Skeletal muscle tissue (tissue), 4 donors: ENCODE measurements around the gene IL17C. TPM values are rescaled to one million over a fixed set of nuclear protein-coding genes. Genes with fewer than 3 reads are reported as not detected.

ENCODE experiments used
- H3K27ac ChIP-seq: one replicate; pipeline ENCODE4 v1.7.0; 2013; ENCODE audit warnings: mild to moderate bottlenecking, low read depth, low read length, inconsistent platforms
- H3K27me3 ChIP-seq, 3 donors: one replicate each; pipeline ENCODE4 v1.7.0; 2013; ENCODE audit warnings: low read length in 3 of 3; ENCODE audit not compliant: control insufficient read depth in 3 of 3, insufficient read depth in 3 of 3
- H3K36me3 ChIP-seq, 3 donors: one replicate each; pipeline ENCODE4 v1.7.0; 2013; ENCODE audit warnings: low read length in 3 of 3; ENCODE audit not compliant: control insufficient read depth in 3 of 3, insufficient read depth in 3 of 3
- H3K4me1 ChIP-seq, 3 donors: one replicate each; pipeline ENCODE4 v1.7.0; 2013; ENCODE audit warnings: low read length in 3 of 3, mild to moderate bottlenecking in 3 of 3; ENCODE audit not compliant: control insufficient read depth in 3 of 3, insufficient read depth in 3 of 3
- H3K4me3 ChIP-seq, 3 donors: one replicate each; pipeline ENCODE4 v1.7.0; 2013; ENCODE audit warnings: low read length in 3 of 3
- H3K9ac ChIP-seq, 3 donors: one replicate each; pipeline ENCODE4 v1.7.0; 2013; ENCODE audit warnings: low read length in 3 of 3, mild to moderate bottlenecking in 3 of 3, moderate library complexity in 2 of 3, low read depth in 1 of 3
- H3K9me3 ChIP-seq, 3 donors: one replicate each; pipeline ENCODE4 v1.7.0; 2013; ENCODE audit warnings: low read length in 3 of 3; ENCODE audit not compliant: control insufficient read depth in 3 of 3
- total RNA-seq: library from RNA; depleted of rRNA; stranded (reverse); fragments of >200 nt; gene quantifications from one replicate; pipeline ENCODE4 v1.2.3, GENCODE V29; 2014
- donor health status: Osteomylitis.

The IL17C gene
- total RNA-seq, 1 donor from 2014 or later: not detected

DNA sequence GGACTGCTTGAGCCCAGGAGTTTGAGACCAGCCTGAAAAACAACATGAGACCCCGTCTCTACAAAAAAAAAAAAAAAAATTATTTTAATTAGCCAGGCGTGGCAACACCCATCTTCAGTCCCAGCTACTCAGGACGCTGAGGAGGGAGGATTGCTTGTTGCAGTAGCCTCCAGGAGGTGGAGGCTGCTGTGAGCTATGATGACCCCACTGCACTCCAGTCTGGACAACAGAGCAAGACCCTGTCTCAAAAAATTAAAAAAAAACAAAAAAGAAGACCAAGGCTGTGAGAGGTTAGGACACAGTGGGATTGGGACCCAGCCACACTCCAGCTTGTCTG lies 49.3 kb downstream of the IL17C start:
- Histone ChIP-seq H3K27me3 (peaks cover 0 to 26% (median 16%) of the 10 kb centered on the region in 3 donors), H3K4me3 (no peak overlapping the region), H3K36me3 (no peaks in the 10 kb centered on the region), H3K27ac (peak overlapping the region; percentile 88), H3K9ac (peak overlapping the region in 1 of 3 donors; percentile 33), H3K4me1 (peaks cover 20 to 43% (median 33%) of the 10 kb centered on the region in 3 donors), H3K9me3 (no peaks in the 10 kb centered on the region)

DNA sequence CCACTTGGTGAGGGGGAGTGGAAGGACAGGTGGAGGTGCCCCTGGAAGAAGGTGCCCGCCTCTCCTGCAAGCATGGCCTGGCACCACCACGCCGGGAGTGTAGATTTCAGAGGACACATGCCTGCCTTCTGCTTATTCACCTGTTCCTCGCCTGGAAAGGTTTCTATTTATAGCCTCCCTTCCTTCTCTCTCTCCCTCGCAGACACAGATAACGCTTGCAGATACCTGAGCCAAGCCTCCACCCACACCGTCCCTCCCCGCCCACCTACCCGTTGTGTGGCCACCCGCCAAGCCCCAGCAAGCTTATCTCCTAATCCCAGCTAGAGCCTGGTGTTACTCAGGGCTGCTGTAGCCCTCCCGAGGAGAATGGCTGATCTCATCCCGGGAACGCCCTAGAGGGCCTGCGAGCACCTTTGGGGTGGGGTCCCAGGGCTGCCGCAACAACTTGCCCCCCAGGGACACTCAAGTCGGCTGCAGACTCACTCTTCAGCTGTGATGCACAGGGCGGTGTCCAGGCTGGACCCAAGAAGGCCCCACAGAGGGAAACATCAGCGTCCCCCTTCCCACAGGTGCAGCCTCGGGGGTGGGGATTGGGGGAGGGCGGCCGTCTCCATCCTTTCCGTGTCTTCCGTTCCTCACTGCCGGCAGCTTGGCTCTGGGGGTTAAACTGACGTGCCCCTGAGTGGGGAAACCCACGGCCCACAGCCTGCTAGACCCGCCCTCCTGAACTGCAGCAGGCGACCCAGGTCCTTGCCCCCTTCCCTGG lies 49.8 kb downstream of the IL17C start:
- Histone ChIP-seq H3K4me3 (peak overlapping the region; percentile 22 to 55 (median 23)), H3K36me3 (no peaks in the 10 kb centered on the region), H3K4me1 (peaks cover 20 to 43% (median 33%) of the 10 kb centered on the region in 3 donors), H3K9me3 (no peaks in the 10 kb centered on the region), H3K27ac (peak overlapping the region; percentile 88), H3K9ac (peak overlapping the region; percentile 50 to 73 (median 57)), H3K27me3 (peaks cover 0 to 26% (median 16%) of the 10 kb centered on the region in 3 donors)

Other genes with a start within 250 kb of the IL17C start
- 0.52 TPM for gene ZFPM1, start 185.3 kb upstream of the IL17C start, total RNA-seq
- gene ZC3H18, start 68.2 kb upstream of the IL17C start, total RNA-seq: 14.6 TPM
- gene CYBA, start 12.5 kb downstream of the IL17C start, total RNA-seq: 90.8 TPM
- 14.1 TPM for gene MVD, start 24.5 kb downstream of the IL17C start, total RNA-seq
- 8.4 TPM for gene SNAI3, start 47.9 kb downstream of the IL17C start, total RNA-seq
- gene RNF166, start 67.8 kb downstream of the IL17C start, total RNA-seq: 12.0 TPM
- gene CTU2, start 67.9 kb downstream of the IL17C start, total RNA-seq: 10.4 TPM
- gene PIEZO1, start 146.6 kb downstream of the IL17C start, total RNA-seq: 45.9 TPM
- 6.3 TPM for gene CDT1, start 165.2 kb downstream of the IL17C start, total RNA-seq
- gene APRT, start 173.4 kb downstream of the IL17C start, total RNA-seq: 41.8 TPM
- 9.9 TPM for gene GALNS, start 218.4 kb downstream of the IL17C start, total RNA-seq
- 29.2 TPM for gene TRAPPC2L, start 218.6 kb downstream of the IL17C start, total RNA-seq
- gene PABPN1L, start 228.1 kb downstream of the IL17C start, total RNA-seq: not detected